MM.1S (cell line): ENCODE measurements around the gene COPS9.

Experiments
- DNase-seq: peaks from one replicate; pipeline ENCODE4 v3.0.0-alpha.2; 2015
- H2AFZ ChIP-seq: fragments of 300-600 bp; sonication (generic); 2 replicates; pipeline ENCODE4 v1.6.0; 2016; ENCODE audit warnings: antibody characterized with exemption, low read length
- H3F3A ChIP-seq: fragments of 300-600 bp; sonication (generic); 2 replicates; pipeline ENCODE4 v1.6.1; 2016; ENCODE audit warnings: mild to moderate bottlenecking, antibody characterized with exemption, low read length, moderate library complexity, mixed read lengths; ENCODE audit not compliant: insufficient read depth
- H3K27ac ChIP-seq: fragments of 300-600 bp; sonication (generic); 2 replicates; pipeline ENCODE4 v1.5.1; 2016; ENCODE audit warnings: mild to moderate bottlenecking, low read length
- H3K27me3 ChIP-seq: fragments of 300-600 bp; sonication (generic); replicated peaks from 2 replicates; pipeline ENCODE4 v1.6.0; 2016; ENCODE audit warnings: low read length; ENCODE audit not compliant: insufficient read depth
- H3K36me3 ChIP-seq: fragments of 300-600 bp; sonication (generic); replicated peaks from 2 replicates; pipeline ENCODE4 v1.6.1; 2016; ENCODE audit warnings: mild to moderate bottlenecking, low read length, mixed read lengths; ENCODE audit not compliant: insufficient read depth
- H3K4me1 ChIP-seq: fragments of 300-600 bp; sonication (generic); 2 replicates; pipeline ENCODE4 v1.6.1; 2016; ENCODE audit warnings: low read length, mixed read lengths
- H3K4me2 ChIP-seq: fragments of 300-600 bp; sonication (generic); 2 replicates; pipeline ENCODE4 v1.6.0; 2016; ENCODE audit warnings: low read depth, low read length
- H3K4me3 ChIP-seq: fragments of 300-600 bp; sonication (generic); 2 replicates; pipeline ENCODE4 v1.5.1; 2016; ENCODE audit warnings: low read length, mixed read lengths
- H3K79me2 ChIP-seq: fragments of 300-600 bp; sonication (generic); 2 replicates; pipeline ENCODE4 v1.6.1; 2016; ENCODE audit warnings: mixed run types, low read length, mixed read lengths
- H3K9ac ChIP-seq: fragments of 300-600 bp; sonication (generic); 2 replicates; pipeline ENCODE4 v1.6.1; 2016; ENCODE audit warnings: low read length, mixed read lengths
- H3K9me2 ChIP-seq: fragments of 300-600 bp; sonication (generic); replicated peaks from 2 replicates; pipeline ENCODE4 v1.6.1; 2016; ENCODE audit warnings: mild to moderate bottlenecking, low read length, mixed read lengths; ENCODE audit not compliant: insufficient read depth
- H3K9me3 ChIP-seq: fragments of 300-600 bp; sonication (generic); replicated peaks from 2 replicates; pipeline ENCODE4 v1.6.1; 2016; ENCODE audit warnings: mild to moderate bottlenecking, low read length, mixed read lengths; ENCODE audit not compliant: insufficient read depth
- H4K20me1 ChIP-seq: fragments of 300-600 bp; sonication (generic); 2 replicates; pipeline ENCODE4 v1.6.1; 2016; ENCODE audit warnings: mild to moderate bottlenecking, low read length, moderate library complexity, mixed read lengths; ENCODE audit not compliant: insufficient read depth
- EZH2 ChIP-seq: fragments of 300-600 bp; sonication (generic); optimal IDR thresholded peaks from 2 replicates; pipeline ENCODE3; 2017; ENCODE audit warnings: low read depth, mild to moderate bottlenecking, antibody characterized with exemption, low read length, mixed read lengths
- EZH2phosphoT487 ChIP-seq: fragments of 300-600 bp; sonication (generic); IDR thresholded peaks from 2 replicates; pipeline ENCODE4 v1.6.1; 2018; ENCODE audit warnings: antibody characterized with exemption, low read length
- TF ChIP-seq, protein P1 (sequence below): fragments of 300-600 bp; sonication (generic); IDR thresholded peaks from 2 replicates; pipeline ENCODE4 v1.5.1; 2016; ENCODE audit warnings: antibody characterized with exemption, low read length, mixed read lengths

COPS9 gene

GRCh38 chr2:240137596-240138253 lies 1.6 kb upstream of the COPS9 start:
- Histone ChIP-seq H3K4me3 (no peak overlapping the region), H3K27me3 (peaks cover 47% of the 10 kb centered on the region), H3K79me2 (peaks cover 18% of the 10 kb centered on the region), H3K27ac (no peak overlapping the region), H3K9me3 (no peaks in the 10 kb centered on the region), H3F3A (no peaks in the 10 kb centered on the region), H2AFZ (no peak overlapping the region), H3K9ac (no peak overlapping the region), H3K36me3 (no peaks in the 10 kb centered on the region), H4K20me1 (no peaks in the 10 kb centered on the region), H3K4me2 (no peak overlapping the region), H3K4me1 (0 out of 2 replicates have a peak, but pooled peaks cover 4% of the 10 kb centered on the region), H3K9me2 (no peaks in the 10 kb centered on the region)
- DNase-seq, result no peak
- no peak for TF ChIP-seq EZH2
- TF ChIP-seq, protein P1, sequence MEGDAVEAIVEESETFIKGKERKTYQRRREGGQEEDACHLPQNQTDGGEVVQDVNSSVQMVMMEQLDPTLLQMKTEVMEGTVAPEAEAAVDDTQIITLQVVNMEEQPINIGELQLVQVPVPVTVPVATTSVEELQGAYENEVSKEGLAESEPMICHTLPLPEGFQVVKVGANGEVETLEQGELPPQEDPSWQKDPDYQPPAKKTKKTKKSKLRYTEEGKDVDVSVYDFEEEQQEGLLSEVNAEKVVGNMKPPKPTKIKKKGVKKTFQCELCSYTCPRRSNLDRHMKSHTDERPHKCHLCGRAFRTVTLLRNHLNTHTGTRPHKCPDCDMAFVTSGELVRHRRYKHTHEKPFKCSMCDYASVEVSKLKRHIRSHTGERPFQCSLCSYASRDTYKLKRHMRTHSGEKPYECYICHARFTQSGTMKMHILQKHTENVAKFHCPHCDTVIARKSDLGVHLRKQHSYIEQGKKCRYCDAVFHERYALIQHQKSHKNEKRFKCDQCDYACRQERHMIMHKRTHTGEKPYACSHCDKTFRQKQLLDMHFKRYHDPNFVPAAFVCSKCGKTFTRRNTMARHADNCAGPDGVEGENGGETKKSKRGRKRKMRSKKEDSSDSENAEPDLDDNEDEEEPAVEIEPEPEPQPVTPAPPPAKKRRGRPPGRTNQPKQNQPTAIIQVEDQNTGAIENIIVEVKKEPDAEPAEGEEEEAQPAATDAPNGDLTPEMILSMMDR, result no peak
- TF ChIP-seq EZH2phosphoT487, result no peak

DNA sequence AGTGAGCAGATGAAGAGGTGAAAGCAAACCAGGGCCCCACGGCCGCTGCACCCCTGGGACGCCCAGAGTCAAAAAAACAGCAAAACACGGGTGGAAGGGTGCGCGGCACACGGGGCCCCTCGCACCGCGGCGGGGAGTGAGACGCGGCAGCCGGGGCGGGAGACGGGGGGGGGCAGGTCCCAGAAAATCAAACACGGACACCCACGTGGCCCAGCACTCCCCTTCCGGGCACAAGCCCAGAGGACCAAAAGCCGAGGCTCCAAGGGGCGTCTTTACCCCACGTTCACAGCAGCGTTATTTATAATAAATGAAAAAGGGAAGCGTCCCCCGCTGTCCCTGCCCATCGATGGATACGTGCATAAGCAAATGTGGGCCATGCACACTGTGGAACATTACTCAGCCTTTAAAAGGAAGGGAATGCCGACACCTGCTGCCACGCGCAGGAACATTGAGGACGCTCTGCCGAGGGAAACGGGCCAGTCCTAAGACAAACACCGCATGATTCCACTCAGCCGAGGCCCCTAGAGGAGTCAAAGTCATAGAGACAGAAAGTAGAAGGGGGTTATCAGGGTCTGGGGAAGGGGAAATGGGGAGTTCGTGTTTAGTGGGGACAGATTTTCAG lies 677 bp upstream of the COPS9 start:
- no peak for TF ChIP-seq EZH2
- TF ChIP-seq, protein P1, result no peak
- TF ChIP-seq EZH2phosphoT487, result no peak
- Histone ChIP-seq H4K20me1 (no peaks in the 10 kb centered on the region), H3K9me2 (no peaks in the 10 kb centered on the region), H3K79me2 (peaks cover 18% of the 10 kb centered on the region), H3K9me3 (no peaks in the 10 kb centered on the region), H3K27ac (no peak overlapping the region), H3K4me2 (peak overlapping the region; percentile 72), H3K36me3 (no peaks in the 10 kb centered on the region), H3K27me3 (peaks cover 40% of the 10 kb centered on the region), H2AFZ (peak overlapping the region; percentile 93), H3F3A (no peaks in the 10 kb centered on the region), H3K4me1 (0 out of 2 replicates have a peak, but pooled peaks cover 4% of the 10 kb centered on the region), H3K4me3 (peak overlapping the region; percentile 89), H3K9ac (peak overlapping the region; percentile 76; the same call in 1 of the 2 replicates)
- no peak for DNase-seq

- H3K9me3 ChIP-seq, result no peaks in the 10 kb centered on the region
- H3K79me2 ChIP-seq, result peaks cover 18% of the 10 kb centered on the region
- no peaks in the 10 kb centered on the region for H3F3A ChIP-seq
- H3K4me1 ChIP-seq, result 0 out of 2 replicates have a peak, but pooled peaks cover 4% of the 10 kb centered on the region
- TF ChIP-seq EZH2phosphoT487, result no peak
- TF ChIP-seq, protein P1, result no peak
- TF ChIP-seq EZH2, result no peak
- H3K4me3 ChIP-seq, result peak overlapping the region; percentile 89
- peaks cover 29% of the 10 kb centered on the region for H3K27me3 ChIP-seq
- no peaks in the 10 kb centered on the region for H3K36me3 ChIP-seq
- peak overlapping the region; percentile 93 for H2AFZ ChIP-seq
- H3K9ac ChIP-seq, result peak overlapping the region; percentile 76
- H3K4me2 ChIP-seq, result peak overlapping the region; percentile 95
- H3K9me2 ChIP-seq, result no peaks in the 10 kb centered on the region
- no peaks in the 10 kb centered on the region for H4K20me1 ChIP-seq
- H3K27ac ChIP-seq, result no peak overlapping the region
- DNase-seq, result no peak
Measured at GRCh38 chr2:240135706-240136012, 446 bp downstream of the COPS9 start.
